Endodermal cell (in vitro differentiated cells): ENCODE results near the gene AFF1. TPM values are rescaled to one million over a fixed set of nuclear protein-coding genes. Genes with fewer than 3 reads are reported as not detected.
A peak's percentile ranks its signal among the peaks of the same experiment; 100 is the strongest.

Experiments
- DNase-seq: peaks from one replicate; pipeline ENCODE4 v3.0.0-alpha.2; 2017
- H3K27ac ChIP-seq: 2 replicates; pipeline ENCODE4 v1.5.1; 2013; ENCODE audit warnings: mild to moderate bottlenecking, low read depth, low read length, moderate library complexity
- H3K27me3 ChIP-seq: 2 replicates; pipeline ENCODE4 v1.6.1; 2013; ENCODE audit warnings: mild to moderate bottlenecking, low read length, moderate library complexity; ENCODE audit not compliant: insufficient read depth, control insufficient read depth, poor library complexity, severe bottlenecking
- H3K36me3 ChIP-seq: 2 replicates; pipeline ENCODE4 v1.7.0; 2013; ENCODE audit warnings: mild to moderate bottlenecking, low read length, moderate library complexity; ENCODE audit not compliant: control insufficient read depth, insufficient read depth
- H3K4me1 ChIP-seq: one replicate; pipeline ENCODE4 v1.7.0; 2013; ENCODE audit warnings: low read length; ENCODE audit not compliant: control insufficient read depth, insufficient read depth
- H3K4me3 ChIP-seq: 2 replicates; pipeline ENCODE4 v1.5.1; 2013; ENCODE audit warnings: mild to moderate bottlenecking, low read length, moderate library complexity
- H3K9ac ChIP-seq: 2 replicates; pipeline ENCODE4 v1.6.1; 2013; ENCODE audit warnings: mild to moderate bottlenecking, low read length, moderate library complexity; ENCODE audit not compliant: poor library complexity, severe bottlenecking; ENCODE audit errors: extremely low read depth
- H3K9me3 ChIP-seq: 2 replicates; pipeline ENCODE4 v1.6.1; 2013; ENCODE audit warnings: mild to moderate bottlenecking, low read length, moderate library complexity; ENCODE audit not compliant: control insufficient read depth
- H3K27ac Mint-ChIP-seq: 2 replicates; pipeline ENCODE4 v1.8.0; 2020; ENCODE audit warnings: mixed read lengths
- H3K27me3 Mint-ChIP-seq: 2 replicates; pipeline ENCODE4 v1.8.0; 2021; ENCODE audit warnings: mild to moderate bottlenecking, mixed read lengths; ENCODE audit not compliant: insufficient read depth
- H3K36me3 Mint-ChIP-seq: 2 replicates; pipeline ENCODE4 v1.8.0; 2020; ENCODE audit warnings: low read depth, mixed read lengths
- H3K4me1 Mint-ChIP-seq: 2 replicates; pipeline ENCODE4 v1.8.0; 2020; ENCODE audit warnings: mixed read lengths
- H3K4me3 Mint-ChIP-seq: 2 replicates; pipeline ENCODE4 v1.8.0; 2020; ENCODE audit warnings: mild to moderate bottlenecking, moderate library complexity, mixed read lengths
- H3K9me3 Mint-ChIP-seq: 2 replicates; pipeline ENCODE4 v1.8.0; 2020; ENCODE audit warnings: mild to moderate bottlenecking, mixed read lengths
- CTCF ChIP-seq: fragments of 200-600 bp; sonication (generic); conservative IDR thresholded peaks from 2 replicates; pipeline ENCODE4 v1.5.0; 2021; ENCODE audit warnings: antibody characterized with exemption, mild to moderate bottlenecking
- WGBS, 2 experiments: methylation state at CpG; one replicate each; pipeline versions ENCODE4 v1.1.5 to v1.1.7; 2013; ENCODE audit warnings: missing lambda C conversion rate in 2 of 2, mixed read lengths in 1 of 2; ENCODE audit not compliant: insufficient coverage in 1 of 2, insufficient read length in 1 of 2; 5-methylcytosine and 5-hydroxymethylcytosine counted together
- total RNA-seq, 2 donors: library from RNA; stranded (reverse); fragmentation: NEBNext Ultra II Directional in 1 of 2; extraction: Animal tissue kit (Norgen Biotek cat#: 25700) in 1 of 2; gene quantifications; 2 replicates in 1 of 2; 3 replicates in 1 of 2; pipeline ENCODE4 v1.2.1, GENCODE V29; 2021

Gene AFF1
- total RNA-seq, 2 donors from 2014 or later = 134 to 171 TPM

DNA sequence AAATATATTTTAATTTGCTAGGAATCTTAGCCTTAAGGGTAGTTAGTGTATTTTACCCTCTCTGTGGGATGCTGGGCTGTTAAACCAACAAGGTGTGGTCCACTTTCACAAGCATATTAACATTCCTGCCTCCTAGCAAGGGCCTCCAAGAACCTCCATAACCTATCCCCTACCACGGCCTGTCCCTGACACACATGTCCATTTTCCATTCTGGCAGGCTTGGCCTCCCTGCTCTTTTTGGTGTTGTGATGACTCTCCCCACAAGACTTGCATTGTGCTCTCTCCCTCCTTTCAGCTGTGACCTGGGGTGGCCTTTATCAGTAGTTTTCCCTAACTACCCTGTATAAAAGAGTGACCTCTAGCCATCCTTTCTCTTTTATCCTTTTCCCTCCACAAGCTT, 165.4 kb downstream of the AFF1 start:
- no peak for TF ChIP-seq CTCF
- Histone ChIP-seq H3K9me3 (no peaks in the 10 kb centered on the region), H3K4me1 (peaks cover 8% of the 10 kb centered on the region), H3K4me3 (no peak overlapping the region), H3K27me3 (no peaks in the 10 kb centered on the region), H3K27ac (no peak overlapping the region), H3K36me3 (peaks cover 56% of the 10 kb centered on the region), H3K9ac (no peak overlapping the region)
- H3K9me3 Mint-ChIP-seq = no peaks in the 10 kb centered on the region
- no peaks in the 10 kb centered on the region for H3K27me3 Mint-ChIP-seq
- no peak for DNase-seq
- H3K27ac Mint-ChIP-seq = peak overlapping the region; percentile 5
- H3K4me1 Mint-ChIP-seq = peaks cover 41% of the 10 kb centered on the region
- peaks cover 23% of the 10 kb centered on the region for H3K36me3 Mint-ChIP-seq
- WGBS, 2 experiments = 79 to 83% methylated on average over 1 of the region's 1 CpG
- no peak overlapping the region for H3K4me3 Mint-ChIP-seq

DNA sequence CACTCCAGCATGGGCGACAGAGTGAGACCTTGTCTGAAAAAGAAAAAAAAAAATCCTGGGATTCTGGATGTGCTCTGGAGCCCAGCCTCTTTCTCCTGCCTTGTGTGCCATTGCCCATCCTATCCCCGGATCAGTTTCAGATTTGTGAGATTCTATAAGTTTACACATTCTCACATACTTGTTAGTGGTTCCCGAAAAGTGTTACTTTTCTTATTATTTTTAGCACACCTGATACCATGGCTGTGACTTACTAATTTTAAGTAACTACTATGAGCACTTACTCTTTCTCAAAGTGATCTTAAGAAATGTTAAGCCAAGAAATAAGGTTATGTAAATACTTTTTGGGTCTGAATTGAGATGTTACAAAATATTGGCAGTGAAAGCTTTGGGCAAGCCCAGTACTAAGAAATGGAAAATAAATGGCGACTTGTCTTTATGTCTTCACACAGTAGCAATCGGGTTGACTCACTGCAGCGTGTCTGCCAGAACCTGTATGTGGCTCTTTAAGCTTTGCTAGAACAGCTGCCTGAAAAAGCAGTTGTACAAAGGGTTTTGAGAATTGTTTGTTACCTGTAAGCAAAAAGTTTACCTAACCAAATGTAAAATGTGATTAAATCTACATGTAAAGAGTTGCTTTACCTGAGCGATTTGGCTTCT, 166.9 kb downstream of the AFF1 start:
- Histone ChIP-seq H3K27me3 (no peaks in the 10 kb centered on the region), H3K27ac (no peak overlapping the region), H3K4me1 (peaks cover 8% of the 10 kb centered on the region), H3K9me3 (no peaks in the 10 kb centered on the region), H3K36me3 (peaks cover 60% of the 10 kb centered on the region), H3K4me3 (no peak overlapping the region), H3K9ac (no peak overlapping the region)
- H3K4me1 Mint-ChIP-seq = peaks cover 38% of the 10 kb centered on the region
- H3K9me3 Mint-ChIP-seq = no peaks in the 10 kb centered on the region
- H3K36me3 Mint-ChIP-seq = peaks cover 31% of the 10 kb centered on the region
- H3K27me3 Mint-ChIP-seq = no peaks in the 10 kb centered on the region
- TF ChIP-seq CTCF = no peak
- no peak overlapping the region for H3K4me3 Mint-ChIP-seq
- DNase-seq = no peak
- no peak overlapping the region for H3K27ac Mint-ChIP-seq
- 86 to 98% methylated on average over 5 to 7 of the region's 7 CpGs for WGBS, 2 experiments

DNA sequence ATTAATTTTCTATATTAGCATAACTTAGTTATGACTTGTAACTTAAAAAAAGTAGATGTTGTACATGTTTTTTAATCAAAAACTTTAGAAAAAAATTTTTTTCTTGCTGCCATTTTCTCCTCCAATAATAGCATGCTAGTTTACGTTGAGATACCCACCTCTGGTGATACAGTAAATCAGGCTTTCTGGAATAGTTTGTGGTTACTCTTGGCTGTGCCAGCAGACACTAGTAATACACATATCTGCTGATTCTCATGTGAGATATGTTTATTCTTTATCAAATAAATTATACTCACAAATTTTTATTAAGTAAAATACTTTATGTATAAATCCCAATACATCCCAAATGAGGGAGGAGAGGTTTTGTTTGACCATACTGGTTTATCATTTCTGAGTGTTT, 168.3 kb downstream of the AFF1 start:
- H3K4me3 Mint-ChIP-seq = no peak overlapping the region
- TF ChIP-seq CTCF = no peak
- no peak overlapping the region for H3K9ac ChIP-seq
- no peaks in the 10 kb centered on the region for H3K27me3 Mint-ChIP-seq
- H3K4me1 ChIP-seq = peaks cover 4% of the 10 kb centered on the region
- H3K9me3 ChIP-seq = no peaks in the 10 kb centered on the region
- H3K27ac ChIP-seq = no peak overlapping the region
- H3K9me3 Mint-ChIP-seq = no peaks in the 10 kb centered on the region
- no peaks in the 10 kb centered on the region for H3K27me3 ChIP-seq
- H3K36me3 ChIP-seq = peaks cover 67% of the 10 kb centered on the region
- peaks cover 42% of the 10 kb centered on the region for H3K36me3 Mint-ChIP-seq
- DNase-seq = no peak
- H3K4me3 ChIP-seq = no peak overlapping the region
- WGBS, 2 experiments = 92% methylated on average over 1 of the region's 1 CpG; no CpG with 5 or more reads in 1 of the 2 experiments
- peak overlapping the region; percentile 68 for H3K27ac Mint-ChIP-seq
- H3K4me1 Mint-ChIP-seq = peaks cover 25% of the 10 kb centered on the region
